Panc1 (cell line): ENCODE measurements around the gene TANC1.

Source experiments
- POLR2AphosphoS5 ChIP-seq: IDR thresholded peaks from 2 replicates; pipeline ENCODE4 v1.6.1; 2012; ENCODE audit warnings: mild to moderate bottlenecking, low read depth, low read length, moderate library complexity
- REST ChIP-seq, 2 experiments: IDR thresholded peaks; 2 replicates each; pipeline ENCODE4 v1.6.1; 2011 to 2012; ENCODE audit warnings: low read depth in 2 of 2, control low read depth in 1 of 2, low read length in 1 of 2, mild to moderate bottlenecking in 1 of 2, moderate library complexity in 1 of 2; ENCODE audit not compliant: insufficient read depth in 1 of 2
- SIN3A ChIP-seq: IDR thresholded peaks from 2 replicates; pipeline ENCODE4 v1.6.1; 2012; ENCODE audit warnings: low read depth, mild to moderate bottlenecking, low read length, moderate library complexity, borderline replicate concordance; ENCODE audit not compliant: insufficient read depth
- TF ChIP-seq, protein P1 (sequence below): fragments of 450-650 bp; IDR thresholded peaks from 2 replicates; pipeline ENCODE4 v1.5.1; 2017; ENCODE audit warnings: mild to moderate bottlenecking

- TF ChIP-seq, protein P1, sequence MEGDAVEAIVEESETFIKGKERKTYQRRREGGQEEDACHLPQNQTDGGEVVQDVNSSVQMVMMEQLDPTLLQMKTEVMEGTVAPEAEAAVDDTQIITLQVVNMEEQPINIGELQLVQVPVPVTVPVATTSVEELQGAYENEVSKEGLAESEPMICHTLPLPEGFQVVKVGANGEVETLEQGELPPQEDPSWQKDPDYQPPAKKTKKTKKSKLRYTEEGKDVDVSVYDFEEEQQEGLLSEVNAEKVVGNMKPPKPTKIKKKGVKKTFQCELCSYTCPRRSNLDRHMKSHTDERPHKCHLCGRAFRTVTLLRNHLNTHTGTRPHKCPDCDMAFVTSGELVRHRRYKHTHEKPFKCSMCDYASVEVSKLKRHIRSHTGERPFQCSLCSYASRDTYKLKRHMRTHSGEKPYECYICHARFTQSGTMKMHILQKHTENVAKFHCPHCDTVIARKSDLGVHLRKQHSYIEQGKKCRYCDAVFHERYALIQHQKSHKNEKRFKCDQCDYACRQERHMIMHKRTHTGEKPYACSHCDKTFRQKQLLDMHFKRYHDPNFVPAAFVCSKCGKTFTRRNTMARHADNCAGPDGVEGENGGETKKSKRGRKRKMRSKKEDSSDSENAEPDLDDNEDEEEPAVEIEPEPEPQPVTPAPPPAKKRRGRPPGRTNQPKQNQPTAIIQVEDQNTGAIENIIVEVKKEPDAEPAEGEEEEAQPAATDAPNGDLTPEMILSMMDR = no peak
- no peak for TF ChIP-seq REST (IDR thresholded peaks at IDR 0.05; ENCODE audit: insufficient read depth in 1 of 2, low read depth in 2 of 2, low read length in 1 of 2)
- TF ChIP-seq SIN3A = no peak
- no peak for TF ChIP-seq POLR2AphosphoS5
These were observed 232.1 kb downstream of the TANC1 start for GRCh38 chr2:159200498-159200897.
